ENCODE data around the gene UQCC5. TPM values are rescaled to one million over a fixed set of nuclear protein-coding genes. Genes with fewer than 3 reads are reported as not detected.

Gene UQCC5
- total RNA-seq, 2 experiments from 2014 or later, result 12.3 to 13.1 TPM

GRCh38 chr3:52554026-52554755 is 17.8 kb downstream of the UQCC5 start:
- no peak for DNase-seq
- Mint-ChIP-seq H3K4me1 (ENCODE audit: low read depth) (no peaks in the 10 kb centered on the region), H3K27me3 (ENCODE audit: low read depth) (no peaks in the 10 kb centered on the region), H3K27ac (no peak overlapping the region), H3K9me3 (no peaks in the 10 kb centered on the region), H3K4me3 (no peak overlapping the region), H3K36me3 (ENCODE audit: low read depth) (peaks cover 22% of the 10 kb centered on the region)
- CTCF ChIA-PET, result no interaction called here
- intact Hi-C loops (cut with micrococcal nuclease), result no loop called here

- Mint-ChIP-seq H3K4me3 (no peak overlapping the region), H3K36me3 (ENCODE audit: low read depth) (peaks cover 27% of the 10 kb centered on the region), H3K27me3 (ENCODE audit: low read depth) (no peaks in the 10 kb centered on the region), H3K27ac (no peak overlapping the region), H3K4me1 (ENCODE audit: low read depth) (no peaks in the 10 kb centered on the region), H3K9me3 (no peaks in the 10 kb centered on the region)
- CTCF ChIA-PET, result no interaction called here
- no peak for DNase-seq
- intact Hi-C loops (cut with micrococcal nuclease), result no loop called here
These were observed 18.7 kb downstream of the UQCC5 start for GRCh38 chr3:52555056-52555455.

GRCh38 chr3:52557011-52557960 is 20.9 kb downstream of the UQCC5 start:
- Mint-ChIP-seq H3K9me3 (no peaks in the 10 kb centered on the region), H3K27ac (no peak overlapping the region), H3K4me1 (ENCODE audit: low read depth) (no peaks in the 10 kb centered on the region), H3K4me3 (no peak overlapping the region), H3K27me3 (ENCODE audit: low read depth) (no peaks in the 10 kb centered on the region), H3K36me3 (ENCODE audit: low read depth) (peaks cover 33% of the 10 kb centered on the region)
- DNase-seq, result no peak
- CTCF ChIA-PET, result no interaction called here
- intact Hi-C loops (cut with micrococcal nuclease), result no loop called here

- intact Hi-C loops (cut with micrococcal nuclease), result no loop called here
- no peak overlapping the region for H3K27ac Mint-ChIP-seq
- peaks cover 40% of the 10 kb centered on the region for H3K36me3 Mint-ChIP-seq (ENCODE audit: low read depth)
- CTCF ChIA-PET, result interaction anchor here (1.7 kb wide), 1 partner anchor 13 kb away, joined by 3 read pairs; no protein-coding TSS in a partner anchor
- no peaks in the 10 kb centered on the region for H3K27me3 Mint-ChIP-seq (ENCODE audit: low read depth)
- H3K4me3 Mint-ChIP-seq, result no peak overlapping the region
- no peaks in the 10 kb centered on the region for H3K9me3 Mint-ChIP-seq
- DNase-seq, result no peak
- no peaks in the 10 kb centered on the region for H3K4me1 Mint-ChIP-seq (ENCODE audit: low read depth)
These were observed 22.0 kb downstream of the UQCC5 start for GRCh38 chr3:52558436-52558835.

- Mint-ChIP-seq H3K27me3 (ENCODE audit: low read depth) (no peaks in the 10 kb centered on the region), H3K36me3 (ENCODE audit: low read depth) (peaks cover 36% of the 10 kb centered on the region), H3K9me3 (no peaks in the 10 kb centered on the region), H3K4me3 (no peak overlapping the region), H3K27ac (no peak overlapping the region), H3K4me1 (ENCODE audit: low read depth) (no peaks in the 10 kb centered on the region)
- intact Hi-C loops (cut with micrococcal nuclease), result no loop called here
- CTCF ChIA-PET, result interaction anchor here (0.6 kb wide), 1 partner anchor 27 kb away, joined by 3 read pairs; no protein-coding TSS in a partner anchor
- DNase-seq, result no peak
These were observed 24.8 kb downstream of the UQCC5 start for GRCh38 chr3:52561028-52561747.

GRCh38 chr3:52563984-52564383 is 27.6 kb downstream of the UQCC5 start:
- intact Hi-C loops (cut with micrococcal nuclease), result no loop called here
- Mint-ChIP-seq H3K4me3 (no peak overlapping the region), H3K27me3 (ENCODE audit: low read depth) (no peaks in the 10 kb centered on the region), H3K4me1 (ENCODE audit: low read depth) (no peaks in the 10 kb centered on the region), H3K9me3 (no peaks in the 10 kb centered on the region), H3K27ac (no peak overlapping the region), H3K36me3 (ENCODE audit: low read depth) (peaks cover 32% of the 10 kb centered on the region)
- CTCF ChIA-PET, result no interaction called here
- no peak for DNase-seq

GRCh38 chr3:52568069-52568468 is 31.7 kb downstream of the UQCC5 start:
- Mint-ChIP-seq H3K4me1 (ENCODE audit: low read depth) (no peaks in the 10 kb centered on the region), H3K4me3 (no peak overlapping the region), H3K9me3 (no peaks in the 10 kb centered on the region), H3K27me3 (ENCODE audit: low read depth) (no peaks in the 10 kb centered on the region), H3K36me3 (ENCODE audit: low read depth) (peaks cover 17% of the 10 kb centered on the region), H3K27ac (no peak overlapping the region)
- intact Hi-C loops (cut with micrococcal nuclease), result no loop called here
- no peak for DNase-seq
- CTCF ChIA-PET, result no interaction called here

GRCh38 chr3:52570076-52570475 is 33.7 kb downstream of the UQCC5 start:
- H3K4me3 Mint-ChIP-seq, result no peak overlapping the region
- H3K4me1 Mint-ChIP-seq (ENCODE audit: low read depth), result no peaks in the 10 kb centered on the region
- no peak overlapping the region for H3K27ac Mint-ChIP-seq
- no peaks in the 10 kb centered on the region for H3K27me3 Mint-ChIP-seq (ENCODE audit: low read depth)
- intact Hi-C loops (cut with micrococcal nuclease), result no loop called here
- no peaks in the 10 kb centered on the region for H3K9me3 Mint-ChIP-seq
- H3K36me3 Mint-ChIP-seq (ENCODE audit: low read depth), result peaks cover 19% of the 10 kb centered on the region
- CTCF ChIA-PET, result no interaction called here
- no peak for DNase-seq

GRCh38 chr3:52572221-52572620 is 35.8 kb downstream of the UQCC5 start:
- CTCF ChIA-PET, result interaction anchor here (0.8 kb wide), 1 partner anchor 133 kb away, joined by 3 read pairs; no protein-coding TSS in a partner anchor
- H3K9me3 Mint-ChIP-seq, result no peaks in the 10 kb centered on the region
- no peaks in the 10 kb centered on the region for H3K4me1 Mint-ChIP-seq (ENCODE audit: low read depth)
- intact Hi-C loops (cut with micrococcal nuclease), result no loop called here
- no peak overlapping the region for H3K27ac Mint-ChIP-seq
- no peak for DNase-seq
- H3K36me3 Mint-ChIP-seq (ENCODE audit: low read depth), result peaks cover 23% of the 10 kb centered on the region
- no peak overlapping the region for H3K4me3 Mint-ChIP-seq
- no peaks in the 10 kb centered on the region for H3K27me3 Mint-ChIP-seq (ENCODE audit: low read depth)

GRCh38 chr3:52574056-52574965 is 37.9 kb downstream of the UQCC5 start:
- intact Hi-C loops (cut with micrococcal nuclease), result no loop called here
- DNase-seq, result no peak
- no peaks in the 10 kb centered on the region for H3K4me1 Mint-ChIP-seq (ENCODE audit: low read depth)
- H3K9me3 Mint-ChIP-seq, result no peaks in the 10 kb centered on the region
- H3K27ac Mint-ChIP-seq, result peak overlapping the region; percentile 24
- H3K27me3 Mint-ChIP-seq (ENCODE audit: low read depth), result no peaks in the 10 kb centered on the region
- no peak overlapping the region for H3K4me3 Mint-ChIP-seq
- CTCF ChIA-PET, result no interaction called here
- H3K36me3 Mint-ChIP-seq (ENCODE audit: low read depth), result peaks cover 41% of the 10 kb centered on the region

Data from activated naive CD4-positive, alpha-beta T cell treated with anti-CD3 and anti-CD28 coated beads for 36 hours (primary cell).